Measurements from ENCODE around the gene PNLIPRP1. TPM values are rescaled to one million over a fixed set of nuclear protein-coding genes. Genes with fewer than 3 reads are reported as not detected.

Gene PNLIPRP1
- total and polyA plus RNA-seq, 2 of the 4 experiments (the other 2 are of a cell fraction): not detected

GRCh38 chr10:116648903-116649302 lies 58.1 kb downstream of the PNLIPRP1 start:
- CTCF ChIA-PET: no interaction called here

More at GRCh38 chr10:116648903-116649302, 58.1 kb downstream of the PNLIPRP1 start:
- intact Hi-C loops (cut with micrococcal nuclease): no loop called here
- no peaks in the 10 kb centered on the region for H3K36me3 ChIP-seq (ENCODE audit: control insufficient read depth, insufficient read depth, low read length)
- TF ChIP-seq MXI1 (IDR thresholded peaks at IDR 0.05; ENCODE audit: borderline replicate concordance, low read depth, low read length): no peak
- no peak overlapping the region for H3K4ac ChIP-seq (ENCODE audit: low read depth, low read length)
- H3K27me3 ChIP-seq (ENCODE audit: control insufficient read depth, insufficient read depth, low read length): no peaks in the 10 kb centered on the region
- dilution Hi-C loops (cut with HindIII; ENCODE audit: low sequenced_read_pairs, unreplicated experiment): no loop called here
- no peak overlapping the region for H3K9ac ChIP-seq (ENCODE audit: low read depth, low read length)
- H3K79me1 ChIP-seq (ENCODE audit: low read depth in 1 of 2, low read length in 2 of 2): no peaks in the 10 kb centered on the region
- no peak overlapping the region for H2BK15ac ChIP-seq (ENCODE audit: low read depth, low read length)
- H3K4me1 ChIP-seq (ENCODE audit: control insufficient read depth, insufficient read depth, low read length): no peaks in the 10 kb centered on the region
- H3K4me2 ChIP-seq (ENCODE audit: low read depth, low read length): no peak overlapping the region
- ATAC-seq (ENCODE audit: low read depth): no peak
- no peak overlapping the region for H2AK5ac ChIP-seq (ENCODE audit: low read depth, low read length)
- H4K8ac ChIP-seq (ENCODE audit: low read depth in 2 of 2, low read length in 2 of 2): no peak overlapping the region
- no peak overlapping the region for H3K4me3 ChIP-seq (ENCODE audit: insufficient read depth, low read depth, low read length)
- H3K23ac ChIP-seq (ENCODE audit: low read depth, low read length): no peak overlapping the region
- no peak overlapping the region for H4K5ac ChIP-seq (ENCODE audit: low read depth, low read length)
- no peak overlapping the region for H3K18ac ChIP-seq (ENCODE audit: low read depth, low read length)
- no peak for DNase-seq
- in situ Hi-C loops (cut with MboI; ENCODE audit: low sequenced_read_pairs): no loop called here
- no peak overlapping the region for H2BK20ac ChIP-seq (ENCODE audit: low read depth, low read length)
- no peak overlapping the region for H2AK9ac ChIP-seq (replicated peaks; ENCODE audit: low read depth, low read length, poor library complexity)
- WGBS, 2 experiments (ENCODE audit: extremely low coverage in 2 of 2, insufficient read length in 1 of 2): no CpG with 5 or more reads among the region's 8 CpGs
- no peak overlapping the region for H3K56ac ChIP-seq (ENCODE audit: extremely low read depth, insufficient read depth, low read length)
- no peak overlapping the region for H4K91ac ChIP-seq (ENCODE audit: insufficient read depth, low read depth, low read length)
- H3K9me3 ChIP-seq (ENCODE audit: control insufficient read depth, insufficient read depth, low read length): no peaks in the 10 kb centered on the region
- no peaks in the 10 kb centered on the region for H4K20me1 ChIP-seq (ENCODE audit: insufficient read depth, low read length)
- no peak overlapping the region for H3K14ac ChIP-seq (replicated peaks; ENCODE audit: low read depth, low read length)
- no peaks in the 10 kb centered on the region for H3K9me1 ChIP-seq (ENCODE audit: insufficient read depth, low read length)
- H2BK120ac ChIP-seq (ENCODE audit: low read depth, low read length): no peak overlapping the region
- BruUV-seq (replicated peaks): no TSS peak
- no peak overlapping the region for H3K27ac ChIP-seq (ENCODE audit: insufficient read depth, low read length)
- H2BK5ac ChIP-seq (ENCODE audit: low read depth, low read length, poor library complexity, severe bottlenecking): no peak overlapping the region
- H2AFZ ChIP-seq (replicated peaks; ENCODE audit: low read length, poor library complexity): no peak overlapping the region
- POLR2A ChIA-PET (ENCODE audit: unreplicated experiment): no interaction called here

Data from IMR-90 (cell line).